ENCODE results near the gene UXT.

DNA sequence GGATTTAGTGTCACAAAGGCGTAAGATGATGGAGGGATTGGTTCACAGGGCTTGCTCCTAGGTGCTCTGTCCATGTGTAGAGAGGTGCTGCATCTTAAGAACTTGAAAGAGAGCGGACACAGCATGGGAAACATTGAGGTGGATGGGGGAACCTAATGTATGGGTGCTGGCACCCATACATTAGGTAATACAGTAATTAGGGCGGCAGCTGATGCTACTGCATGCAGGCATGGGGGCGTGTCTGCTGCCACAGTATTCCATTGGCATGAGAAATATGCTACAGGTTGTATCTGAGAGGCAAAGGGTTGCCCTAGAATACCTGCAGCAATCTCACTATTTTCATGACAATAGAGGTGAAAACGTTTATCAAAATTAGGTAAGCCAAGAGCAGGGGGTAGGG, 45.8 kb upstream of the UXT start:
- TF ChIP-seq, protein P1, sequence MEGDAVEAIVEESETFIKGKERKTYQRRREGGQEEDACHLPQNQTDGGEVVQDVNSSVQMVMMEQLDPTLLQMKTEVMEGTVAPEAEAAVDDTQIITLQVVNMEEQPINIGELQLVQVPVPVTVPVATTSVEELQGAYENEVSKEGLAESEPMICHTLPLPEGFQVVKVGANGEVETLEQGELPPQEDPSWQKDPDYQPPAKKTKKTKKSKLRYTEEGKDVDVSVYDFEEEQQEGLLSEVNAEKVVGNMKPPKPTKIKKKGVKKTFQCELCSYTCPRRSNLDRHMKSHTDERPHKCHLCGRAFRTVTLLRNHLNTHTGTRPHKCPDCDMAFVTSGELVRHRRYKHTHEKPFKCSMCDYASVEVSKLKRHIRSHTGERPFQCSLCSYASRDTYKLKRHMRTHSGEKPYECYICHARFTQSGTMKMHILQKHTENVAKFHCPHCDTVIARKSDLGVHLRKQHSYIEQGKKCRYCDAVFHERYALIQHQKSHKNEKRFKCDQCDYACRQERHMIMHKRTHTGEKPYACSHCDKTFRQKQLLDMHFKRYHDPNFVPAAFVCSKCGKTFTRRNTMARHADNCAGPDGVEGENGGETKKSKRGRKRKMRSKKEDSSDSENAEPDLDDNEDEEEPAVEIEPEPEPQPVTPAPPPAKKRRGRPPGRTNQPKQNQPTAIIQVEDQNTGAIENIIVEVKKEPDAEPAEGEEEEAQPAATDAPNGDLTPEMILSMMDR (IDR thresholded peaks at IDR 0.05): no peak
- no peak for TF ChIP-seq POLR2AphosphoS5 (IDR thresholded peaks at IDR 0.05; ENCODE audit: low read depth, low read length)
- TF ChIP-seq SIN3A (IDR thresholded peaks at IDR 0.05; ENCODE audit: borderline replicate concordance, insufficient read depth, low read depth, low read length): no peak

Measured in Panc1 (cell line).